ENCODE measurements around the gene RBBP6. TPM values are rescaled to one million over a fixed set of nuclear protein-coding genes. Genes with fewer than 3 reads are reported as not detected.

The RBBP6 gene
- total and polyA plus RNA-seq, 2 experiments from 2014 or later: 40.2 to 88.9 TPM

GRCh38 chr16:24514096-24514495 lies 25.3 kb upstream of the RBBP6 start (continued):
- TF ChIP-seq ZNF462 (CRISPR knock-in tag; IDR thresholded peaks at IDR 0.05) (no peak), EZH2phosphoT487 (IDR thresholded peaks at IDR 0.05; ENCODE audit: unreplicated experiment) (no peak), CREB1 (CRISPR knock-in tag; IDR thresholded peaks at IDR 0.05; ENCODE audit: low read depth) (no peak), JUNB (IDR thresholded peaks at IDR 0.05; ENCODE audit: unreplicated experiment) (no peak), ZNF331 (CRISPR knock-in tag; IDR thresholded peaks at IDR 0.05; ENCODE audit: low read depth) (no peak), ZNF114 (CRISPR knock-in tag; IDR thresholded peaks at IDR 0.05) (no peak)

- H3K27me3 ChIP-seq (ENCODE audit: insufficient read depth): no peaks in the 10 kb centered on the region
- no peak overlapping the region for H2AFZ ChIP-seq
- no peaks in the 10 kb centered on the region for H3K36me3 Mint-ChIP-seq (ENCODE audit: low read depth)
- H3F3A ChIP-seq (replicated peaks; ENCODE audit: low read depth): no peaks in the 10 kb centered on the region
- H3K4me3 ChIP-seq: no peak overlapping the region
- DNase-seq (ENCODE audit: low spot score) (no peak), ATAC-seq (no peak)
- no peak overlapping the region for H3K4me2 ChIP-seq
- TF ChIP-seq ETS1 (IDR thresholded peaks at IDR 0.05) (no peak), REST (IDR thresholded peaks at IDR 0.05; ENCODE audit: unreplicated experiment) (no peak), NANOG (IDR thresholded peaks at IDR 0.05; ENCODE audit: borderline replicate concordance) (no peak), JUNB (IDR thresholded peaks at IDR 0.05; ENCODE audit: unreplicated experiment) (no peak)
- no peak overlapping the region for H3K27ac Mint-ChIP-seq
- H3K4me3 Mint-ChIP-seq: no peak overlapping the region
- no peaks in the 10 kb centered on the region for H4K20me1 ChIP-seq (replicated peaks; ENCODE audit: insufficient read depth)
- peaks cover 9% of the 10 kb centered on the region for H3K27me3 Mint-ChIP-seq (ENCODE audit: insufficient read depth, low read depth, poor library complexity)
- no peaks in the 10 kb centered on the region for H3K79me2 ChIP-seq (replicated peaks; ENCODE audit: insufficient read depth)
- no peaks in the 10 kb centered on the region for H3K36me3 ChIP-seq (ENCODE audit: insufficient read depth)
- H3K4me1 Mint-ChIP-seq: no peaks in the 10 kb centered on the region; the same call in 1 of the 3 replicates
- no peaks in the 10 kb centered on the region for H3K9me2 ChIP-seq (ENCODE audit: insufficient read depth)
- H3K27ac ChIP-seq (ENCODE audit: low read depth): no peak overlapping the region
- no peaks in the 10 kb centered on the region for H3K4me1 ChIP-seq (ENCODE audit: insufficient read depth)
- no peaks in the 10 kb centered on the region for H3K9me3 Mint-ChIP-seq
Measured at GRCh38 chr16:24515186-24515585, 24.2 kb upstream of the RBBP6 start.

Data from GM23338 (cell line).